PFSK-1 (cell line): Measurements from ENCODE around the gene ADD3.

Source experiments
- FOXP2 ChIP-seq: optimal IDR thresholded peaks from 2 replicates; pipeline ENCODE3; 2011; ENCODE audit warnings: borderline replicate concordance, control low read depth, inconsistent platforms; ENCODE audit not compliant: insufficient read depth; ENCODE audit errors: extremely low read length, extremely low read depth
- POLR2AphosphoS5 ChIP-seq: IDR thresholded peaks from 2 replicates; pipeline ENCODE4 v1.6.1; 2012; ENCODE audit warnings: low read depth, mild to moderate bottlenecking, control low read depth, low read length, moderate library complexity
- SIN3A ChIP-seq: IDR thresholded peaks from 2 replicates; pipeline ENCODE4 v1.6.1; 2012; ENCODE audit warnings: mild to moderate bottlenecking, low read length, moderate library complexity, borderline replicate concordance; ENCODE audit not compliant: insufficient read depth
- TAF1 ChIP-seq: IDR thresholded peaks from 2 replicates; pipeline ENCODE4 v1.6.1; 2012; ENCODE audit warnings: low read length, control low read depth, borderline replicate concordance; ENCODE audit not compliant: insufficient read depth
- TF ChIP-seq, protein P1 (sequence below), 2 experiments: IDR thresholded peaks; 2 replicates each; pipeline versions ENCODE4 v1.6.1 to v1.8.0; 2011 to 2012; ENCODE audit warnings: low read depth in 2 of 2, low read length in 2 of 2, control low read depth in 1 of 2, inconsistent platforms in 1 of 2, mild to moderate bottlenecking in 1 of 2, moderate library complexity in 1 of 2; ENCODE audit not compliant: insufficient read depth in 1 of 2

Gene ADD3

DNA sequence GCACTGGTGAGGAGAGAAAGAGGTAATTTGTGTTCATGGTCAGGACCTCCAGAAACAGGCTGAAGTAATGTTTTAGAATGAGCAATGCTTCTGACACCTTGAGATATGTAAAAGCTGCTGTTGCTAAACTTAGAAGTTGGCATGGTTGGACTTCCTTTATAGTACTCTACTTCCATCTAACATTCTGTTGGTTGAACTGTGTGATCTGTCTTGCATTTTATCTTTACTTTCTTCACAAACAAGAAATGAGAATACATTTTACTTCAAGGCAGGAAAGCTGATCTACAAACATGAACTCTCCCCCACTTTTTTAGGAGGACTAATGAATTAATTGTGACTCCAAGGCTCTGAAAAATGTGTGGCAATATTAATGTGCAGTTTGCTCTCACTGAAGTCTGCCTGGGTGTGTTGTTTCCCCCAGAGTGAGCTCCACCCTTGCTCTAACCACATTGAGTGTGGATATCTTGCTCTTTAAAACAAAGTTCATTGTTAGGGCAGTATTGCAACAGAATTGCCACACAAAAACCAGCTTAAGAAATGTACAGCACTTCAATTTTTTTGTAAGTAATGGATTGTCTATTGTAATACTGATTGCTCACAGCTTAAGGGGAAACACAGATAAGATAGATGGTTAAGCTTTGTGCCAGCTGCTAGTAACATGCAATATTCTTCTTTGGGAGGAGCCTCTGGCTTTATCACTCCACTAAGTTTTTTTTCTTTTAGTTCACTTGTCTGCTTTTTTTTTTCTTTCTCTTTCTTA lies 69.0 kb downstream of the ADD3 start:
- TF ChIP-seq FOXP2 (no peak), SIN3A (no peak), TAF1 (no peak)

DNA sequence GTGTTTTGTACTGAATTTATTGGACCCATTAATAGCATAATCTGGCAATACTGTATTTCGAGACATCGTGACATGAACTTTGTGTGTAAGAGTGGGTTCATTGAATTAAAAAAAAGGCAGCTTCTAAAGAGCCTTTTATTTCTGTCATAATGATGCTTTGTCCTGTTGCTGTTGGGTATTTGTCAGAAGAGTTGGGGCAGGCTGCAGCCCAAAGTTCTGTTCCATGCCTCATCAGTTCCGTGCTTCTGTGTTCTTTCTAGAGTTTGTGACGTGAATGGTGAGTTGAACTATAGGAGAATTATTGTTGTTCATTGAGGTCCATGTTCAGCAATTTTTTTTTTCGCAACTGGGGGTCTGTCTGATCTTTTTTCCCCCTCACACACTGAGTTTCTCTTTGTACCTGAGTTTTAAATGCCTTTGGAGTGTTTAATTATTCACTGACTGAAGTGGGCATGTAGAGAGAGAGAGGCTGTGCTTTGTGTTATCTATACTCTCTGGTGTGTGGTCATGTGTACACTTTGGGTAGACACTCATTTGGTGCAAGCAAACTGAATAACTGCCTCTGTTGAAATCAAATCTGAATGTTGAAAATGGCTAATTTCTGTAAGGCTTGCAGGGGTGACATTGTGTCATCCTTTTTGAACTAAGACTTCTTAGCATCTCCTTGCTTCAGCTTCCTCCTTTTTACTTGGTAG lies 69.8 kb downstream of the ADD3 start:
- no peak for TF ChIP-seq POLR2AphosphoS5
- TF ChIP-seq TAF1 = no peak
- no peak for TF ChIP-seq SIN3A
- TF ChIP-seq, protein P1, sequence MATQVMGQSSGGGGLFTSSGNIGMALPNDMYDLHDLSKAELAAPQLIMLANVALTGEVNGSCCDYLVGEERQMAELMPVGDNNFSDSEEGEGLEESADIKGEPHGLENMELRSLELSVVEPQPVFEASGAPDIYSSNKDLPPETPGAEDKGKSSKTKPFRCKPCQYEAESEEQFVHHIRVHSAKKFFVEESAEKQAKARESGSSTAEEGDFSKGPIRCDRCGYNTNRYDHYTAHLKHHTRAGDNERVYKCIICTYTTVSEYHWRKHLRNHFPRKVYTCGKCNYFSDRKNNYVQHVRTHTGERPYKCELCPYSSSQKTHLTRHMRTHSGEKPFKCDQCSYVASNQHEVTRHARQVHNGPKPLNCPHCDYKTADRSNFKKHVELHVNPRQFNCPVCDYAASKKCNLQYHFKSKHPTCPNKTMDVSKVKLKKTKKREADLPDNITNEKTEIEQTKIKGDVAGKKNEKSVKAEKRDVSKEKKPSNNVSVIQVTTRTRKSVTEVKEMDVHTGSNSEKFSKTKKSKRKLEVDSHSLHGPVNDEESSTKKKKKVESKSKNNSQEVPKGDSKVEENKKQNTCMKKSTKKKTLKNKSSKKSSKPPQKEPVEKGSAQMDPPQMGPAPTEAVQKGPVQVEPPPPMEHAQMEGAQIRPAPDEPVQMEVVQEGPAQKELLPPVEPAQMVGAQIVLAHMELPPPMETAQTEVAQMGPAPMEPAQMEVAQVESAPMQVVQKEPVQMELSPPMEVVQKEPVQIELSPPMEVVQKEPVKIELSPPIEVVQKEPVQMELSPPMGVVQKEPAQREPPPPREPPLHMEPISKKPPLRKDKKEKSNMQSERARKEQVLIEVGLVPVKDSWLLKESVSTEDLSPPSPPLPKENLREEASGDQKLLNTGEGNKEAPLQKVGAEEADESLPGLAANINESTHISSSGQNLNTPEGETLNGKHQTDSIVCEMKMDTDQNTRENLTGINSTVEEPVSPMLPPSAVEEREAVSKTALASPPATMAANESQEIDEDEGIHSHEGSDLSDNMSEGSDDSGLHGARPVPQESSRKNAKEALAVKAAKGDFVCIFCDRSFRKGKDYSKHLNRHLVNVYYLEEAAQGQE (IDR thresholded peaks at IDR 0.05; ENCODE audit: insufficient read depth in 1 of 2, low read depth in 2 of 2, low read length in 2 of 2) = no peak
- TF ChIP-seq FOXP2 = no peak

DNA sequence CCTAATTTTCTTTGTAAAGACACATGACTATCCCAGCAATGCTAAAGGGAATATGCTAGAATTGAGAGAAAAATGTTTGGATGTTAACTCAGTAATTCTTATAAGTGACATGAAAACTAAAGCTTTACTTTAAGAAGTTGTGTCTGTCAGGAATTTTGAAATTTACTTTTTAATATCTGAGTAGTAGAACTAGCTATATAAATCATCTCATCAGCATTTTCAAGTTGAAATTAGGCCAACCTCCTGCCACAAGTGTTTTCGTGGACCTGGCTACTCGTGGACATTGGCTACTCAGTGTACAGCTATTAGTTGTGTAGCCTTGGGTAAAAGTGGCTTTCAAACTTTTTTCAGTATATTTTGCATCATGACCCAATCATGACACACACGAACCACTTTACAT lies 70.5 kb downstream of the ADD3 start:
- TF ChIP-seq, protein P1 (IDR thresholded peaks at IDR 0.05; ENCODE audit: insufficient read depth in 1 of 2, low read depth in 2 of 2, low read length in 2 of 2) = no peak
- TF ChIP-seq TAF1 (no peak), FOXP2 (no peak), SIN3A (no peak), POLR2AphosphoS5 (no peak)

DNA sequence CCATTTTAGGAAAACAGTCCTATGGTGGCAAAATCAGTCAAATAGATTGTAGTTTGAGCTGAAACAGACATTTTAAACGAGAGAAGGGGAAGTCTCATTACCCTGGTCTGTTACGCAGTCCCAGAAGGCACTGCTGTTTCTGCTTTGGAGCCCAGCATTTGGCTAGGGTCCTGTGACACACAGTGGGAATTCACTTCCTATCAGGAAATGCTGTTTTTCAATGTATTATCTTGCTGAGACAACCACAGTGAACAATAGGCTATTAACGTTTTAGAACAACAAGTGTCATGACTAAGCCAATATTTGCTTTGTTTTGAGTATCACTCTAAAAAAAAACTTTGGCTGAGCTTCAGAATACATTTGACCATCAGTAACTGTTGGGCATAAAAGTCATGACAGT lies 74.1 kb downstream of the ADD3 start:
- TF ChIP-seq SIN3A (0 out of 2 replicates have a peak, but pooled peaks have one; percentile 30), TAF1 (no peak)

DNA sequence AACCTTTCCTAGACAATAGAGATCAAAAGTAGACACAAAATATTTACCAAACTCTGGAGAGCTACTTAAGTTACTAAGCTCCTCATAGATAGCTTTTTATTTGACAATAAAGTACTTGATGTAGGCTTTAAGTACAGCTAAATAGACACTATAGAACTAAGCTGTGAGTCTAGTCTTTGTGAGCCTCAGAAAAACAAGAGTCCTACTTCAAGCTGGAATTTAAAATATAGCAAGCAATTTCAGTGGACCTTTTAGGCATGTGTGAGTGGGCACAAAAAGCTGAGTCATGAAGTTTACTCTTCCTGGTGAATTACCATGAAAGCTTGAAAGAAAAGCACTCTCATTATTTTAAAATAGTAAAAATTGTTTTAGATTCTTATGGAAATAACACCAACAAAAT lies 76.1 kb downstream of the ADD3 start:
- TF ChIP-seq FOXP2 (no peak), POLR2AphosphoS5 (no peak), TAF1 (no peak), SIN3A (no peak)
- TF ChIP-seq, protein P1 (IDR thresholded peaks at IDR 0.05; ENCODE audit: insufficient read depth in 1 of 2, low read depth in 2 of 2, low read length in 2 of 2) = no peak

DNA sequence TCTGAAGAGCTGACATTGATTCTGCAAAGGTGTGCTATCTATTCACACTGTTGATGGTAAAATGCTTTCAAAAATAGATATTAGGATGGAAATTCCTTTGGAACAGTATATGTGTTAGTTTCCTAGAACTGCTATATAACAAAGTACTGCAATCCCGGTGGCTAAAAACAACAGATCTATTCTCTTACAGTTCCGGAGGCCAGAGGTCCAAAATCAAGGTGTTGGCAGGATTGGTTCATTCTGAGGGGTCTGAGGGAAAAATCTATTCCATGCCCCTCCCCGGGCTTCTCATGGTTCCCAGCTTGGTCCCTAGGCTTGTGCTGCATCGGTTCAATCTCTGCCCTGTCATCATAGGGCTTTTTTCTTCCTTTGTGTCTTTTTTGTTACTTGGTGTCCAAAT lies 79.9 kb downstream of the ADD3 start:
- TF ChIP-seq POLR2AphosphoS5 (no peak), SIN3A (no peak), TAF1 (no peak), FOXP2 (no peak)
- TF ChIP-seq, protein P1 (IDR thresholded peaks at IDR 0.05; ENCODE audit: insufficient read depth in 1 of 2, low read depth in 2 of 2, low read length in 2 of 2) = no peak
